Left hindlimb (tissue), 1 donor: ENCODE data around the gene SLC30A4.
"Not testable (repeated sequence)": the region's sequence is repeated elsewhere in the genome, so short reads cannot be mapped to it uniquely, and the experiment has no call there.

ENCODE experiments used
- DNase-seq: peaks from one replicate; pipeline ENCODE4 v3.0.0-alpha.2; 2018

Gene SLC30A4

GRCh38 chr15:45522328-45523165, at the start of gene SLC30A4:
Gene SLC30A4, minus strand, starts transcription at chr15:45522755. Its CDS starts 401 bp downstream, at chr15:45522354.
- DNase-seq = peak; percentile 85

GRCh38 chr15:45555934-45556608, 33.5 kb upstream of the SLC30A4 start:
- DNase-seq = no peak

- DNase-seq = no peak
Observed at GRCh38 chr15:45551676-45552075, 29.1 kb upstream of the SLC30A4 start.

GRCh38 chr15:45550436-45550835, 27.9 kb upstream of the SLC30A4 start:
- no peak for DNase-seq

GRCh38 chr15:45549541-45550220, 27.1 kb upstream of the SLC30A4 start:
- DNase-seq = no peak

GRCh38 chr15:45548753-45549520, 26.4 kb upstream of the SLC30A4 start:
- DNase-seq = no peak

GRCh38 chr15:45546789-45547188, 24.2 kb upstream of the SLC30A4 start:
- no peak for DNase-seq

- no peak for DNase-seq
Observed at GRCh38 chr15:45544266-45545023, 21.9 kb upstream of the SLC30A4 start.

GRCh38 chr15:45543051-45543450, 20.5 kb upstream of the SLC30A4 start:
- DNase-seq = no peak

- DNase-seq = no peak
Observed at GRCh38 chr15:45540531-45540930, 18.0 kb upstream of the SLC30A4 start.

GRCh38 chr15:45539680-45540079, 17.1 kb upstream of the SLC30A4 start:
- DNase-seq = no peak

- no peak for DNase-seq
Observed at GRCh38 chr15:45536934-45537333, 14.4 kb upstream of the SLC30A4 start.

GRCh38 chr15:45535486-45536042, 13.0 kb upstream of the SLC30A4 start:
- DNase-seq = no peak

- DNase-seq = no peak
Observed at GRCh38 chr15:45534821-45535220, 12.3 kb upstream of the SLC30A4 start.

- not testable (repeated sequence) for DNase-seq
Observed at GRCh38 chr15:45532892-45533291, 10.3 kb upstream of the SLC30A4 start.

GRCh38 chr15:45529613-45530012, 7.1 kb upstream of the SLC30A4 start:
- no peak for DNase-seq

GRCh38 chr15:45527086-45527485, 4.5 kb upstream of the SLC30A4 start:
- no peak for DNase-seq

- no peak for DNase-seq
Observed at GRCh38 chr15:45523166-45523460, 558 bp upstream of the SLC30A4 start.

- DNase-seq = no peak
Observed at GRCh38 chr15:45521596-45522327, 793 bp downstream of the SLC30A4 start.

- no peak for DNase-seq
Observed at GRCh38 chr15:45510758-45511280, 11.7 kb downstream of the SLC30A4 start.

- not testable (repeated sequence) for DNase-seq
Observed at GRCh38 chr15:45507143-45507542, 15.4 kb downstream of the SLC30A4 start.
